Trophoblast cell (in vitro differentiated cells and primary cell): ENCODE results near the gene GLP2R.
A peak's percentile ranks its signal among the peaks of the same experiment; 100 is the strongest.

Experiments
- DNase-seq, 2 donors: peaks; one replicate each; pipeline ENCODE4 v3.0.0-alpha.2; 2016
- H2AFZ ChIP-seq: 2 replicates; pipeline ENCODE4 v1.6.1; 2013; ENCODE audit warnings: low read length, moderate library complexity, mild to moderate bottlenecking; ENCODE audit not compliant: insufficient read depth, poor library complexity
- H2AK5ac ChIP-seq: 2 replicates; pipeline ENCODE4 v1.6.1; 2013; ENCODE audit warnings: mild to moderate bottlenecking, low read length
- H2BK120ac ChIP-seq: 2 replicates; pipeline ENCODE4 v1.6.1; 2013; ENCODE audit warnings: low read length, mild to moderate bottlenecking, moderate library complexity; ENCODE audit not compliant: insufficient read depth, poor library complexity
- H2BK12ac ChIP-seq: 2 replicates; pipeline ENCODE4 v1.6.1; 2013; ENCODE audit warnings: mild to moderate bottlenecking, low read length, moderate library complexity
- H2BK5ac ChIP-seq: 2 replicates; pipeline ENCODE4 v1.6.1; 2013; ENCODE audit warnings: low read length, low read depth, moderate library complexity, mild to moderate bottlenecking; ENCODE audit not compliant: poor library complexity
- H3K14ac ChIP-seq: 2 replicates; pipeline ENCODE4 v1.6.1; 2013; ENCODE audit warnings: mild to moderate bottlenecking, low read length
- H3K18ac ChIP-seq: 2 replicates; pipeline ENCODE4 v1.6.1; 2013; ENCODE audit warnings: mild to moderate bottlenecking, low read length
- H3K23ac ChIP-seq: 2 replicates; pipeline ENCODE4 v1.6.1; 2013; ENCODE audit warnings: low read length
- H3K27ac ChIP-seq: 2 replicates; pipeline ENCODE4 v1.5.1; 2013; ENCODE audit warnings: low read depth, mild to moderate bottlenecking, inconsistent platforms, low read length, moderate library complexity
- H3K27me3 ChIP-seq: 2 replicates; pipeline ENCODE4 v1.6.1; 2013; ENCODE audit warnings: inconsistent platforms, mild to moderate bottlenecking, low read length, moderate library complexity; ENCODE audit not compliant: insufficient read depth
- H3K36me3 ChIP-seq, 2 experiments: 1 replicate in 1 of 2; 2 replicates in 1 of 2; pipeline ENCODE4 v1.6.1; 2013; ENCODE audit warnings: low read length in 2 of 2, mild to moderate bottlenecking in 2 of 2, moderate library complexity in 1 of 2; ENCODE audit not compliant: insufficient read depth in 2 of 2, control insufficient read depth in 1 of 2
- H3K4ac ChIP-seq: 2 replicates; pipeline ENCODE4 v1.6.1; 2013; ENCODE audit warnings: low read depth, mild to moderate bottlenecking, low read length, moderate library complexity
- H3K4me1 ChIP-seq, 2 experiments: 1 replicate in 1 of 2; 2 replicates in 1 of 2; pipeline ENCODE4 v1.6.1; 2013; ENCODE audit warnings: low read length in 2 of 2, mild to moderate bottlenecking in 2 of 2, moderate library complexity in 1 of 2; ENCODE audit not compliant: insufficient read depth in 2 of 2, control insufficient read depth in 1 of 2
- H3K4me2 ChIP-seq: 2 replicates; pipeline ENCODE4 v1.6.1; 2013; ENCODE audit warnings: inconsistent platforms, mild to moderate bottlenecking, low read length, moderate library complexity
- H3K4me3 ChIP-seq: 2 replicates; pipeline ENCODE4 v1.5.1; 2013; ENCODE audit warnings: mild to moderate bottlenecking, low read depth, low read length, inconsistent platforms
- H3K79me1 ChIP-seq: one replicate; pipeline ENCODE4 v1.6.1; 2013; ENCODE audit warnings: low read length
- H3K79me2 ChIP-seq: 2 replicates; pipeline ENCODE4 v1.6.1; 2013; ENCODE audit warnings: low read length, mild to moderate bottlenecking; ENCODE audit not compliant: control insufficient read depth, insufficient read depth, poor library complexity
- H3K9ac ChIP-seq: 2 replicates; pipeline ENCODE4 v1.6.1; 2013; ENCODE audit warnings: mild to moderate bottlenecking, low read length
- H3K9me3 ChIP-seq: 2 replicates; pipeline ENCODE4 v1.6.1; 2013; ENCODE audit warnings: low read depth, mild to moderate bottlenecking, control low read depth, inconsistent platforms, low read length; ENCODE audit not compliant: insufficient read depth
- H4K12ac ChIP-seq: 2 replicates; pipeline ENCODE4 v1.6.1; 2013; ENCODE audit warnings: low read depth, mild to moderate bottlenecking, low read length, moderate library complexity
- H4K8ac ChIP-seq: 2 replicates; pipeline ENCODE4 v1.6.1; 2013; ENCODE audit warnings: low read depth, mild to moderate bottlenecking, low read length, moderate library complexity
- H4K91ac ChIP-seq: one replicate; pipeline ENCODE4 v1.6.1; 2013; ENCODE audit warnings: low read depth, mild to moderate bottlenecking, low read length, moderate library complexity
- WGBS: extraction: QIAGEN DNeasy Blood & Tissue Kit; methylation state at CpG from one replicate; pipeline ENCODE4 v1.1.7; 2013; ENCODE audit warnings: missing lambda C conversion rate; ENCODE audit not compliant: insufficient read length, insufficient coverage; ENCODE audit errors: extremely low coverage; 5-methylcytosine and 5-hydroxymethylcytosine counted together

The GLP2R gene

GRCh38 chr17:9824094-9824493, 1.6 kb upstream of the GLP2R start:
- H3K79me1 ChIP-seq: no peaks in the 10 kb centered on the region
- no peak overlapping the region for H3K18ac ChIP-seq
- no peak overlapping the region for H4K8ac ChIP-seq
- H2BK12ac ChIP-seq: no peak overlapping the region
- no peak overlapping the region for H3K4ac ChIP-seq
- H3K4me2 ChIP-seq: no peak overlapping the region
- no peak overlapping the region for H3K14ac ChIP-seq
- no peak overlapping the region for H3K23ac ChIP-seq
- no peak overlapping the region for H2AK5ac ChIP-seq
- H3K4me1 ChIP-seq: peaks cover 0 to 10% of the 10 kb centered on the region in 2 experiments
- H2BK120ac ChIP-seq: no peak overlapping the region
- no CpG with 5 or more reads among the region's 4 CpGs for WGBS
- peaks cover 2% of the 10 kb centered on the region for H3K9me3 ChIP-seq
- H2AFZ ChIP-seq: no peak overlapping the region
- H2BK5ac ChIP-seq: no peak overlapping the region
- no peak overlapping the region for H3K27ac ChIP-seq
- no peak overlapping the region for H3K9ac ChIP-seq
- no peaks in the 10 kb centered on the region for H3K27me3 ChIP-seq
- no peak overlapping the region for H4K91ac ChIP-seq
- no peak overlapping the region for H3K4me3 ChIP-seq
- H4K12ac ChIP-seq: no peak overlapping the region
- H3K36me3 ChIP-seq: no peaks in the 10 kb centered on the region
- H3K79me2 ChIP-seq: no peaks in the 10 kb centered on the region
- no peak for DNase-seq

- no CpG with 5 or more reads among the region's 8 CpGs for WGBS
- DNase-seq: peak in 1 of 2 donors; percentile 46
Observed at GRCh38 chr17:9824797-9825338, 856 bp upstream of the GLP2R start.

GRCh38 chr17:9828296-9829295, 2.9 kb downstream of the GLP2R start:
- no peak overlapping the region for H3K9ac ChIP-seq
- WGBS: no CpG with 5 or more reads among the region's 13 CpGs
- H2BK12ac ChIP-seq: no peak overlapping the region
- H3K23ac ChIP-seq: no peak overlapping the region
- no peak overlapping the region for H4K12ac ChIP-seq
- H2BK120ac ChIP-seq: no peak overlapping the region
- no peak overlapping the region for H4K91ac ChIP-seq
- no peaks in the 10 kb centered on the region for H3K9me3 ChIP-seq
- H2BK5ac ChIP-seq: no peak overlapping the region
- no peak overlapping the region for H2AFZ ChIP-seq
- peaks cover 0 to 10% of the 10 kb centered on the region in 2 experiments for H3K4me1 ChIP-seq
- H3K14ac ChIP-seq: no peak overlapping the region
- H3K27me3 ChIP-seq: no peaks in the 10 kb centered on the region
- peak overlapping the region; percentile 24 for H3K4me2 ChIP-seq
- no peak for DNase-seq
- H3K4ac ChIP-seq: no peak overlapping the region
- no peaks in the 10 kb centered on the region for H3K79me2 ChIP-seq
- no peak overlapping the region for H4K8ac ChIP-seq
- no peak overlapping the region for H2AK5ac ChIP-seq
- no peaks in the 10 kb centered on the region for H3K79me1 ChIP-seq
- no peak overlapping the region for H3K27ac ChIP-seq
- H3K18ac ChIP-seq: no peak overlapping the region
- no peak overlapping the region for H3K4me3 ChIP-seq
- no peaks in the 10 kb centered on the region for H3K36me3 ChIP-seq

More at GRCh38 chr17:9824797-9825338, 856 bp upstream of the GLP2R start:
- H4K12ac ChIP-seq: no peak overlapping the region
- H2BK120ac ChIP-seq: no peak overlapping the region
- no peaks in the 10 kb centered on the region for H3K36me3 ChIP-seq
- no peak overlapping the region for H3K14ac ChIP-seq
- no peak overlapping the region for H3K4me2 ChIP-seq
- H3K18ac ChIP-seq: no peak overlapping the region
- H2AFZ ChIP-seq: no peak overlapping the region
- H2AK5ac ChIP-seq: no peak overlapping the region
- H3K23ac ChIP-seq: no peak overlapping the region
- H3K9me3 ChIP-seq: peaks cover 2% of the 10 kb centered on the region
- H3K27me3 ChIP-seq: no peaks in the 10 kb centered on the region
- no peak overlapping the region for H3K4ac ChIP-seq
- H3K79me1 ChIP-seq: no peaks in the 10 kb centered on the region
- no peak overlapping the region for H2BK5ac ChIP-seq
- H3K27ac ChIP-seq: no peak overlapping the region
- no peak overlapping the region for H3K4me3 ChIP-seq
- H4K91ac ChIP-seq: no peak overlapping the region
- H3K79me2 ChIP-seq: no peaks in the 10 kb centered on the region
- H2BK12ac ChIP-seq: no peak overlapping the region
- no peak overlapping the region for H4K8ac ChIP-seq
- H3K4me1 ChIP-seq: peaks cover 0 to 10% of the 10 kb centered on the region in 2 experiments
- no peak overlapping the region for H3K9ac ChIP-seq

- no peak overlapping the region for H3K23ac ChIP-seq
- H3K4me3 ChIP-seq: no peak overlapping the region
- H3K4ac ChIP-seq: no peak overlapping the region
- no peak overlapping the region for H3K14ac ChIP-seq
- H2BK12ac ChIP-seq: no peak overlapping the region
- H4K12ac ChIP-seq: no peak overlapping the region
- H3K27me3 ChIP-seq: no peaks in the 10 kb centered on the region
- H3K18ac ChIP-seq: no peak overlapping the region
- H3K79me2 ChIP-seq: no peaks in the 10 kb centered on the region
- no peaks in the 10 kb centered on the region for H3K79me1 ChIP-seq
- no peak overlapping the region for H2BK5ac ChIP-seq
- no peaks in the 10 kb centered on the region for H3K36me3 ChIP-seq
- H2AFZ ChIP-seq: no peak overlapping the region
- H3K27ac ChIP-seq: no peak overlapping the region
- no peak for DNase-seq
- H4K8ac ChIP-seq: no peak overlapping the region
- H3K9ac ChIP-seq: no peak overlapping the region
- peaks cover 0 to 10% of the 10 kb centered on the region in 2 experiments for H3K4me1 ChIP-seq
- no peak overlapping the region for H3K4me2 ChIP-seq
- H2BK120ac ChIP-seq: no peak overlapping the region
- WGBS: no CpG with 5 or more reads among the region's 2 CpGs
- H2AK5ac ChIP-seq: no peak overlapping the region
- H3K9me3 ChIP-seq: no peaks in the 10 kb centered on the region
- no peak overlapping the region for H4K91ac ChIP-seq
Observed at GRCh38 chr17:9829343-9829742, 3.6 kb downstream of the GLP2R start.
